Colonic mucosa (tissue), 4 donors: ENCODE results near the gene MESP2. TPM values are rescaled to one million over a fixed set of nuclear protein-coding genes. Genes with fewer than 3 reads are reported as not detected.

Experiments
- DNase-seq: peaks from one replicate; pipeline ENCODE4 v3.0.0-alpha.2; 2020
- H3K27ac ChIP-seq: fragments of 200-600 bp; one replicate; pipeline ENCODE4 v1.8.0; 2021
- H3K27me3 ChIP-seq: fragments of 200-600 bp; one replicate; pipeline ENCODE4 v1.8.0; 2021
- H3K36me3 ChIP-seq: fragments of 200-600 bp; one replicate; pipeline ENCODE4 v1.8.0; 2021
- H3K4me1 ChIP-seq: fragments of 200-600 bp; one replicate; pipeline ENCODE4 v1.8.0; 2021; ENCODE audit warnings: mild to moderate bottlenecking
- H3K4me3 ChIP-seq: fragments of 200-600 bp; one replicate; pipeline ENCODE4 v1.8.0; 2021
- H3K9ac ChIP-seq, 2 donors: one replicate each; pipeline ENCODE4 v1.7.0; 2013; ENCODE audit warnings: control low read depth in 2 of 2, low read depth in 2 of 2, low read length in 2 of 2
- H3K9me3 ChIP-seq: fragments of 200-600 bp; one replicate; pipeline ENCODE4 v1.8.0; 2021
- intact Hi-C: fragments of 100-400 bp; cut with DNase I; formaldehyde crosslinking; loops from one replicate; pipeline ENCODE4 v1.14.1; 2022
- total RNA-seq, 2 donors: library from RNA; stranded (reverse); fragmentation: NEBNext Ultra II Directional in 1 of 2; extraction: Animal tissue kit (Norgen Biotek cat#: 25700) in 1 of 2; gene quantifications; one replicate each; pipeline ENCODE4 v1.2.1, GENCODE V29; 2021
- TF ChIP-seq, protein P1 (sequence below): fragments of 200-600 bp; IDR thresholded peaks from one replicate; pipeline ENCODE4 v1.8.0; 2022; ENCODE audit warnings: antibody characterized with exemption, mild to moderate bottlenecking
- donor health status: healthy.
- donor health status: DM: no; HTN: no; CAD: no.
- donor health status: DM: no; HTN: no; CAD: no.

MESP2 gene
- total RNA-seq, 2 donors from 2014 or later = 0.45 to 5.4 TPM

DNA sequence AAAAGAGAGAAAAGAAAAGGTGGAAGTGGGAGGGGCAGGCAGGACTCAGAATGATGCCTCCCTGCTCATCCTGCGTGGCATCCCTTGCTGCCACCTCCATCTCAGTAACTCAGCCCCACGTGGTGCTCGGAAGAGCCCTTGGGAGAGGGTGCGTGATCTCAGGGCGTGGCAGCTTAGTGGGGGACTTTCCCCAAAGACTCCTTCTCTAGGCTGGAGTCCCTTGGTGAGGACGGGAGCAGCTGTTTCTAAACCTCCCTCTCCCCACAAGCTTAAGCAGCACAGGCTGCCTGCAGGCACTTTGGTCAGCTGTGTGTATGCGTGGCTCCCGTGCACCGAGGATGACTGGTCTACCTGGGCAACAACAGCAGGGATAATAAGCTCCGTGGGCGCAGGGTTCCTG is 45.9 kb downstream of the MESP2 start:
- H3K27ac ChIP-seq = no peak overlapping the region
- no peaks in the 10 kb centered on the region for H3K36me3 ChIP-seq
- intact Hi-C loops = no loop called here
- no peaks in the 10 kb centered on the region for H3K9me3 ChIP-seq
- no peak for DNase-seq
- H3K4me1 ChIP-seq = no peaks in the 10 kb centered on the region
- H3K4me3 ChIP-seq = no peak overlapping the region
- TF ChIP-seq, protein P1, sequence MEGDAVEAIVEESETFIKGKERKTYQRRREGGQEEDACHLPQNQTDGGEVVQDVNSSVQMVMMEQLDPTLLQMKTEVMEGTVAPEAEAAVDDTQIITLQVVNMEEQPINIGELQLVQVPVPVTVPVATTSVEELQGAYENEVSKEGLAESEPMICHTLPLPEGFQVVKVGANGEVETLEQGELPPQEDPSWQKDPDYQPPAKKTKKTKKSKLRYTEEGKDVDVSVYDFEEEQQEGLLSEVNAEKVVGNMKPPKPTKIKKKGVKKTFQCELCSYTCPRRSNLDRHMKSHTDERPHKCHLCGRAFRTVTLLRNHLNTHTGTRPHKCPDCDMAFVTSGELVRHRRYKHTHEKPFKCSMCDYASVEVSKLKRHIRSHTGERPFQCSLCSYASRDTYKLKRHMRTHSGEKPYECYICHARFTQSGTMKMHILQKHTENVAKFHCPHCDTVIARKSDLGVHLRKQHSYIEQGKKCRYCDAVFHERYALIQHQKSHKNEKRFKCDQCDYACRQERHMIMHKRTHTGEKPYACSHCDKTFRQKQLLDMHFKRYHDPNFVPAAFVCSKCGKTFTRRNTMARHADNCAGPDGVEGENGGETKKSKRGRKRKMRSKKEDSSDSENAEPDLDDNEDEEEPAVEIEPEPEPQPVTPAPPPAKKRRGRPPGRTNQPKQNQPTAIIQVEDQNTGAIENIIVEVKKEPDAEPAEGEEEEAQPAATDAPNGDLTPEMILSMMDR = no peak
- H3K27me3 ChIP-seq = no peaks in the 10 kb centered on the region
- no peak overlapping the region for H3K9ac ChIP-seq

DNA sequence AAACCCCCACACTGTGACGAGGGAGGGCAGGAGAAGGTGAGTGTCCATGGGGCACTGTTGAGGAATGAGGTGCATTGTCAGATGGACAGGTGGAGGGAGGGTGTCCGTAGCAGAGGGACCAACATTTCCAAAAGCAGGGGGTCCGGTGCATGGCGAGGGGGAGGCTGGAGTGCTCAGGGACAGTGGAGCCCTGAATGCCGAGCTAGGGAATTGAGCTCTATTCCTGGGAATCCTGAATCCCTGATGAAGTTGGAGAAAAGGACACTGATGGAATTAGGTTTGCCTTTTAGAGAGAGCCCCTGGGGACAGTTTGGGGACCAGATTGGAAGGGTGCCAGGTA is 46.4 kb downstream of the MESP2 start:
- no peaks in the 10 kb centered on the region for H3K4me1 ChIP-seq
- DNase-seq = no peak
- no peaks in the 10 kb centered on the region for H3K9me3 ChIP-seq
- no peaks in the 10 kb centered on the region for H3K27me3 ChIP-seq
- no peak overlapping the region for H3K27ac ChIP-seq
- TF ChIP-seq, protein P1 = no peak
- H3K36me3 ChIP-seq = no peaks in the 10 kb centered on the region
- no peak overlapping the region for H3K9ac ChIP-seq
- intact Hi-C loops = no loop called here
- H3K4me3 ChIP-seq = no peak overlapping the region

DNA sequence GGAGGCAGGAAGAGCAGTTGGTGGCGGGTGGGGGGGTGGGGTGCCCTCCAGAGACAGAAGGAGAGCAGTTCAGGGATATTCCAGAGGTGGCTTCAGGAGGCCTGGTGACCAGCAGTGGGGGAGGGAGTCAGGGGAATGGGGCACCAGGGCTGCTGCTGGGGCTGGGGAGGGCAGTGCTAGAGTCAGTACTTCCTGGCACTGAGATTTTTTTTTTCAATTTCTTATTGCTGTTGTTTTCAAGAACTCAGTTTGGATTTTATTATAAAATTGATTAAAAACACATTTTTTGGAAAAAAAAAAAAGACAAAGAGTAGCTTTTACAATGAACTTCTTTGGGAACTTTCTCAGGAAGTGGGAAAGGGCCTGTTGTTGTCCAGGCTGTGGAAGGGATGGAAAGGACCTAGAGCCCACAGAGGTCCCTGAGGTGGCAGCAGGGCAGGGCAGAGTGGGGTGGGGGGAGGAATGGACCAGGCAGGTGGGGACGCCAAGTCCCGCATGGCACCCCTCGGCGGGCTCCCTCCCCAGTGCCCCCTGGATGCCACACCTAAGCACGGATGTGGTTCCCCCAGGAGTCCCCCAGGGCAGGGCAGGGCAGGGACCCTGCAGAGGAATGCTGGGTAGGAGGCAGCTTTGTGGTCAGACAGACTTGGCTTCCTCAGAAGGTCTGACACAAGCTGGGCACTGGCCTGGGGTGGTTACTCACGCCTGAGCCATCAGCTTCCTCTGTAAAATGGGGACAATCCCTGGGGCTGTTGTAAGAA is 47.0 kb downstream of the MESP2 start:
- H3K9ac ChIP-seq = no peak overlapping the region
- peaks cover 4% of the 10 kb centered on the region for H3K4me1 ChIP-seq
- intact Hi-C loops = no loop called here
- no peak overlapping the region for H3K4me3 ChIP-seq
- no peak for DNase-seq
- H3K36me3 ChIP-seq = no peaks in the 10 kb centered on the region
- H3K27me3 ChIP-seq = no peaks in the 10 kb centered on the region
- H3K9me3 ChIP-seq = no peaks in the 10 kb centered on the region
- no peak overlapping the region for H3K27ac ChIP-seq
- TF ChIP-seq, protein P1 = no peak

DNA sequence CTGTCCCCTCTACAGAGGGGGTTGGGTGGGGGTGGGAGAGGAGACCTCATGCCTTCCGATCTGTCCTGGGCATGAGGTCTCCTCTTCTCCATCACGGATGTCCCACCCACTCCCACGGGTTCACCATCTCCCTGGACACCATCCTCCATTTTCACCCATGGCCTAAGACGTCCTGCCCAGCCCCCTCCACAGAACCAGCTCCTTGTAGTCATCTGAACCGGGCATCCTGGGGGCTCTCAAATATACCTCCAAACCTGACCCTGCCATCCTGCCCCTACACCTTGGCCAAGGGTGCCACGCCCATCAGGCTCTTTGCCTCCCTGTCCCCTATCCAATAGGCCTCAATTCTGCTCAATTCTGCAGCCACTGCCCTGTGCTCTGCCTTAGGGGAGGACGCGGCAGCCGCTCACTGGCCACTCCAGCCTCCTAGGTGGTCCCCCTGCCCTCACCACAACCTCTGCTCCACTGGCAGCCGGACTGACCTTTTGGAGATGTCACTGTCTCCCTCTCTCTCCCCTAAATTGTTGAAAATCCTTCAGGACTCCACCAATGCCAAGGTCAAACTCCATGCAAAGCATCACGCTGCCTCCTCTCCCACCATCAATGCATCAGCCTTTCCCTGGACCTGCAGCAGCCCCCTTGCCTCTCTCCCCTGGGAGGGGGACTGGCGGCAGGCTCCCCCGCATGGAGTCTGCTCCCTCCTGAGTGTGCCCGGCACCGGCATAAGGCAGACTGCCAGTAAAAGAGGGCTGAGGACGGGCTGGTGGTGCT is 47.9 kb downstream of the MESP2 start:
- H3K27me3 ChIP-seq = no peaks in the 10 kb centered on the region
- H3K9me3 ChIP-seq = no peaks in the 10 kb centered on the region
- TF ChIP-seq, protein P1 = no peak
- H3K9ac ChIP-seq = no peak overlapping the region
- H3K27ac ChIP-seq = no peak overlapping the region
- H3K36me3 ChIP-seq = no peaks in the 10 kb centered on the region
- peaks cover 7% of the 10 kb centered on the region for H3K4me1 ChIP-seq
- intact Hi-C loops = no loop called here
- H3K4me3 ChIP-seq = no peak overlapping the region
- no peak for DNase-seq

DNA sequence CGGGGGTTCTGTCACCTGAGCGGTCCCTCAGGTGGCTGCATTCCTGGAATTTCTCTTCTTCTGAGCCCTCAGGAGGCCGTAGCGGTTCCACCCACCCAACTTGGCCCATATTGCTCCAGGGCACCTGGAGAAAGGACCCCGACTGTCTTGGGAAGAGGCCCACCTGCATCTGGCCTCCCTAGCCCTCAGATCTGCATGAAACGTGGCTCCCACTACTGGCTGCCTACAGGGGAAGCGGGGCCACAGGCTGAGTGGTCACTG is 48.4 kb downstream of the MESP2 start:
- Histone ChIP-seq H3K9ac (no peak overlapping the region), H3K27ac (no peak overlapping the region), H3K27me3 (no peaks in the 10 kb centered on the region), H3K36me3 (no peaks in the 10 kb centered on the region), H3K4me3 (no peak overlapping the region), H3K9me3 (no peaks in the 10 kb centered on the region), H3K4me1 (peaks cover 7% of the 10 kb centered on the region)
- TF ChIP-seq, protein P1 = no peak
- intact Hi-C loops = no loop called here
- DNase-seq = no peak
